Activated CD8-positive, alpha-beta T cell treated with anti-CD3 and anti-CD28 coated beads for 36 hours (primary cell): ENCODE results near the gene ANKRD61. TPM values are rescaled to one million over a fixed set of nuclear protein-coding genes. Genes with fewer than 3 reads are reported as not detected.
"Not testable (repeated sequence)": the region's sequence is repeated elsewhere in the genome, so short reads cannot be mapped to it uniquely, and the experiment has no call there.

Experiments used
- ATAC-seq: fragments of 200-7000 bp; cut with Tn5 transposase; one replicate; pipeline ENCODE4 v1.10.0; 2021; ENCODE audit warnings: mild to moderate bottlenecking, moderate library complexity
- CTCF ChIA-PET: fragments of 350-600 bp; sonication (Branson Sonifier 250); formaldehyde crosslinking; loops from one replicate; lab custom pipeline; 2021; ENCODE audit warnings: antibody characterized with exemption; lab: Charles Lee
- POLR2A ChIA-PET: fragments of 350-600 bp; sonication (Branson Sonifier 250); formaldehyde crosslinking; loops from one replicate; lab custom pipeline; 2021; ENCODE audit warnings: antibody characterized with exemption; lab: Charles Lee
- DNase-seq: peaks from one replicate; pipeline ENCODE4 v3.0.0-alpha.2; 2020
- H3K27ac Mint-ChIP-seq: one replicate; pipeline ENCODE4 v1.8.0; 2021; ENCODE audit warnings: mild to moderate bottlenecking, mixed read lengths
- H3K27me3 Mint-ChIP-seq: one replicate; pipeline ENCODE4 v1.8.0; 2021; ENCODE audit warnings: mixed read lengths
- H3K36me3 Mint-ChIP-seq: one replicate; pipeline ENCODE4 v1.8.0; 2021; ENCODE audit warnings: low read depth, mixed read lengths
- H3K4me1 Mint-ChIP-seq: one replicate; pipeline ENCODE4 v1.8.0; 2021; ENCODE audit warnings: low read depth, mixed read lengths
- H3K4me3 Mint-ChIP-seq: one replicate; pipeline ENCODE4 v1.8.0; 2021; ENCODE audit warnings: mild to moderate bottlenecking, moderate library complexity, mixed read lengths
- H3K9me3 Mint-ChIP-seq: one replicate; pipeline ENCODE4 v1.8.0; 2021; ENCODE audit warnings: mixed read lengths
- CTCF ChIP-seq: fragments of 200-600 bp; IDR thresholded peaks from one replicate; pipeline ENCODE4 v1.8.0; 2022; ENCODE audit warnings: antibody characterized with exemption, mild to moderate bottlenecking
- intact Hi-C: fragments of 100-400 bp; cut with micrococcal nuclease; formaldehyde crosslinking; loops from one replicate; pipeline ENCODE4 v1.10.0; 2022
- total RNA-seq, 2 experiments: library from RNA; stranded (reverse); gene quantifications; one replicate each; pipeline ENCODE4 v1.2.3, GENCODE V29; 2021

ANKRD61 gene
- total RNA-seq, 2 experiments from 2014 or later, result 0.27 TPM; not detected in 1

GRCh38 chr7:6035686-6036085, 4.5 kb downstream of the ANKRD61 start:
- ATAC-seq (no peak), DNase-seq (no peak)
- H3K4me3 Mint-ChIP-seq, result no peak overlapping the region
- intact Hi-C loops, result no loop called here
- POLR2A ChIA-PET, result no interaction called here
- H3K36me3 Mint-ChIP-seq, result peaks cover 41% of the 10 kb centered on the region
- CTCF ChIA-PET, result no interaction called here
- no peak overlapping the region for H3K27ac Mint-ChIP-seq
- no peaks in the 10 kb centered on the region for H3K27me3 Mint-ChIP-seq
- peaks cover 11% of the 10 kb centered on the region for H3K4me1 Mint-ChIP-seq
- H3K9me3 Mint-ChIP-seq, result no peaks in the 10 kb centered on the region
- TF ChIP-seq CTCF, result no peak

GRCh38 chr7:6049780-6050179, 18.6 kb downstream of the ANKRD61 start:
- POLR2A ChIA-PET, result no interaction called here
- Mint-ChIP-seq H3K4me3 (no peak overlapping the region), H3K27me3 (no peaks in the 10 kb centered on the region), H3K36me3 (peaks cover 14% of the 10 kb centered on the region), H3K4me1 (peaks cover 4% of the 10 kb centered on the region), H3K9me3 (no peaks in the 10 kb centered on the region), H3K27ac (no peak overlapping the region)
- ATAC-seq (no peak), DNase-seq (no peak)
- no peak for TF ChIP-seq CTCF
- CTCF ChIA-PET, result no interaction called here
- intact Hi-C loops, result no loop called here

GRCh38 chr7:6051185-6051584, 20.0 kb downstream of the ANKRD61 start:
- intact Hi-C loops, CTCF ChIA-PET, ATAC-seq, H3K27ac Mint-ChIP-seq, H3K9me3 Mint-ChIP-seq, H3K4me3 Mint-ChIP-seq, H3K4me1 Mint-ChIP-seq, H3K27me3 Mint-ChIP-seq, POLR2A ChIA-PET, DNase-seq: not testable (repeated sequence)
- H3K36me3 Mint-ChIP-seq, result peaks cover 17% of the 10 kb centered on the region

- Mint-ChIP-seq H3K27ac (no peak overlapping the region), H3K4me1 (peaks cover 21% of the 10 kb centered on the region), H3K4me3 (no peak overlapping the region), H3K9me3 (no peaks in the 10 kb centered on the region), H3K36me3 (peaks cover 15% of the 10 kb centered on the region), H3K27me3 (no peaks in the 10 kb centered on the region)
- TF ChIP-seq CTCF, result no peak
- DNase-seq, result no peak
- ATAC-seq, result no peak
- intact Hi-C loops, result no loop called here
- ChIA-PET CTCF (interaction anchor here (1.0 to 1.1 kb wide), 2 partner anchors 50 to 59 kb away, joined by 3 read pairs; no protein-coding TSS in a partner anchor), POLR2A (interaction anchor here (0.8 to 1.1 kb wide), 2 partner anchors 8 to 52 kb away, joined by 3 read pairs; no protein-coding TSS in a partner anchor)
Measured at GRCh38 chr7:6056616-6057015, 25.4 kb downstream of the ANKRD61 start.

GRCh38 chr7:6057316-6058129, 26.3 kb downstream of the ANKRD61 start:
- POLR2A ChIA-PET, result interaction anchor here (0.8 to 1.1 kb wide), 2 partner anchors 9 to 53 kb away, joined by 3 read pairs; no protein-coding TSS in a partner anchor
- TF ChIP-seq CTCF, result no peak
- Mint-ChIP-seq H3K4me3 (peak overlapping the region; percentile 87), H3K27me3 (no peaks in the 10 kb centered on the region), H3K36me3 (peaks cover 14% of the 10 kb centered on the region), H3K9me3 (no peaks in the 10 kb centered on the region), H3K27ac (peak overlapping the region; percentile 52), H3K4me1 (peaks cover 21% of the 10 kb centered on the region)
- CTCF ChIA-PET, result interaction anchor here (1.1 kb wide), 2 partner anchors 60 to 266 kb away, joined by 3 read pairs; no protein-coding TSS in a partner anchor
- ATAC-seq (no peak), DNase-seq (peak; percentile 20)
- intact Hi-C loops, result no loop called here

GRCh38 chr7:6059941-6060340, 28.8 kb downstream of the ANKRD61 start:
- ATAC-seq, DNase-seq, intact Hi-C loops, POLR2A ChIA-PET, H3K4me3 Mint-ChIP-seq, H3K27me3 Mint-ChIP-seq, H3K9me3 Mint-ChIP-seq, H3K36me3 Mint-ChIP-seq, H3K27ac Mint-ChIP-seq: not testable (repeated sequence)
- CTCF ChIA-PET, result interaction anchor here (1.0 kb wide), 1 partner anchor 46 kb away, joined by 3 read pairs; no protein-coding TSS in a partner anchor
- H3K4me1 Mint-ChIP-seq, result peaks cover 18% of the 10 kb centered on the region
